ENCODE measurements around the gene SLC6A12. TPM values are rescaled to one million over a fixed set of nuclear protein-coding genes. Genes with fewer than 3 reads are reported as not detected.
A peak's percentile ranks its signal among the peaks of the same experiment; 100 is the strongest.

Gene SLC6A12
- total and polyA plus RNA-seq, 8 donors = 0.37 to 8.4 (median 1.4) TPM

- Histone ChIP-seq H3K27me3 (no peaks in the 10 kb centered on the region), H3K4me3 (no peak overlapping the region), H3K4me1 (no peaks in the 10 kb centered on the region), H3K36me3 (no peaks in the 10 kb centered on the region), H3K27ac (no peak overlapping the region), H3K9me3 (no peaks in the 10 kb centered on the region)
- FAIRE-seq (no peak), DNase-seq (peak in 1 of 6 donors; percentile 38), ATAC-seq (no peak)
- TF ChIP-seq CTCF (IDR thresholded peaks at IDR 0.05) = no peak
- 65 to 68% methylated on average over 11 of the region's 11 CpGs for WGBS, 2 donors
- intact Hi-C loops (cut with DNase I) = no loop called here
Observed at GRCh38 chr12:179131-179884, 34.6 kb downstream of the SLC6A12 start.

GRCh38 chr12:178829-179109 is 35.2 kb downstream of the SLC6A12 start:
- Histone ChIP-seq H3K4me1 (no peaks in the 10 kb centered on the region), H3K9me3 (no peaks in the 10 kb centered on the region), H3K36me3 (no peaks in the 10 kb centered on the region), H3K4me3 (no peak overlapping the region), H3K27ac (no peak overlapping the region), H3K27me3 (no peaks in the 10 kb centered on the region)
- ATAC-seq (no peak), DNase-seq (peak in 1 of 6 donors; percentile 35), FAIRE-seq (no peak)
- intact Hi-C loops (cut with DNase I) = no loop called here
- no peak for TF ChIP-seq CTCF (IDR thresholded peaks at IDR 0.05)
- 73 to 88% methylated on average over 3 of the region's 3 CpGs for WGBS, 2 donors

- intact Hi-C loops (cut with DNase I) = no loop called here
- H3K9me3 ChIP-seq = no peaks in the 10 kb centered on the region
- H3K4me1 ChIP-seq = no peaks in the 10 kb centered on the region
- no peak overlapping the region for H3K4me3 ChIP-seq
- no peak for ATAC-seq
- TF ChIP-seq CTCF (IDR thresholded peaks at IDR 0.05) = no peak
- peak in 1 of 6 donors; percentile 26 for DNase-seq
- no peaks in the 10 kb centered on the region for H3K36me3 ChIP-seq
- 78 to 88% methylated on average over 20 of the region's 20 CpGs for WGBS, 2 donors
- FAIRE-seq = no peak
- H3K27ac ChIP-seq = no peak overlapping the region
- no peaks in the 10 kb centered on the region for H3K27me3 ChIP-seq
Observed at GRCh38 chr12:177980-178828, 35.8 kb downstream of the SLC6A12 start.

- Histone ChIP-seq H3K4me3 (no peak overlapping the region), H3K4me1 (no peaks in the 10 kb centered on the region), H3K36me3 (no peaks in the 10 kb centered on the region), H3K9me3 (no peaks in the 10 kb centered on the region), H3K27ac (no peak overlapping the region), H3K27me3 (no peaks in the 10 kb centered on the region)
- peak in 1 of 6 donors; percentile 47 for DNase-seq
- 68 to 80% methylated on average over 11 of the region's 11 CpGs for WGBS, 2 donors
- intact Hi-C loops (cut with DNase I) = no loop called here
- ATAC-seq = no peak
- TF ChIP-seq CTCF (IDR thresholded peaks at IDR 0.05) = no peak
- no peak for FAIRE-seq
Observed at GRCh38 chr12:177336-177979, 36.5 kb downstream of the SLC6A12 start.

All from pancreas (tissue), 10 donors.